ENCODE results near the gene CUBN. TPM values are rescaled to one million over a fixed set of nuclear protein-coding genes. Genes with fewer than 3 reads are reported as not detected.
A peak's percentile ranks its signal among the peaks of the same experiment; 100 is the strongest.
"Not testable (repeated sequence)": the region's sequence is repeated elsewhere in the genome, so short reads cannot be mapped to it uniquely, and the experiment has no call there.

The CUBN gene
- total RNA-seq, 2 donors from 2014 or later, result 2.6 to 3.6 TPM

DNA sequence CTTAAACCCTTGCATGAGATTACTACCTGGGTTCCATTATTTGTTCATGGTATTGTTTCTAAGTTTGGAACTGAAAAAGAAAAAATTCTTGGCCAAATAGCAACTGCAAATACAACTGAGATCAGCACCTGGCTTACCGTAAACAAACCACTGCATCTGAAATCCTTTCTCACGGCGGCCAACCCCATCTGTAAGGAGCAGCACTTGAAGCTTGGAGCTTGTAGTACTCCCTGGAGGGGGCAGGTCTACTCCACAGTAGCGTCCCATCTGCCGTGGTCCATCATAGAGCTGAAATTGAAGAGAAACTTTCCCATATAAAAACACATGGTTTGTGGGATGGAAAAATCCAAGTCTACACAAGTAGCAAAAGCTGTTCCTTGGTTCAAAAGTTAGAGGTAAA is 109.9 kb downstream of the CUBN start:
- no peak overlapping the region for H3K27ac ChIP-seq
- no peaks in the 10 kb centered on the region for H3K4me1 ChIP-seq
- H3K36me3 ChIP-seq (replicated peaks in 1 of 2; ENCODE audit: insufficient read depth in 1 of 2, low read depth in 2 of 2), result no peaks in the 10 kb centered on the region
- no peaks in the 10 kb centered on the region for H3K27me3 ChIP-seq
- DNase-seq (no peak), ATAC-seq (no peak)
- H3K4me3 ChIP-seq, result no peak overlapping the region
- intact Hi-C loops (cut with DNase I), result no loop called here
- TF ChIP-seq POLR2A (IDR thresholded peaks at IDR 0.05), result no peak
- TF ChIP-seq, protein P1, sequence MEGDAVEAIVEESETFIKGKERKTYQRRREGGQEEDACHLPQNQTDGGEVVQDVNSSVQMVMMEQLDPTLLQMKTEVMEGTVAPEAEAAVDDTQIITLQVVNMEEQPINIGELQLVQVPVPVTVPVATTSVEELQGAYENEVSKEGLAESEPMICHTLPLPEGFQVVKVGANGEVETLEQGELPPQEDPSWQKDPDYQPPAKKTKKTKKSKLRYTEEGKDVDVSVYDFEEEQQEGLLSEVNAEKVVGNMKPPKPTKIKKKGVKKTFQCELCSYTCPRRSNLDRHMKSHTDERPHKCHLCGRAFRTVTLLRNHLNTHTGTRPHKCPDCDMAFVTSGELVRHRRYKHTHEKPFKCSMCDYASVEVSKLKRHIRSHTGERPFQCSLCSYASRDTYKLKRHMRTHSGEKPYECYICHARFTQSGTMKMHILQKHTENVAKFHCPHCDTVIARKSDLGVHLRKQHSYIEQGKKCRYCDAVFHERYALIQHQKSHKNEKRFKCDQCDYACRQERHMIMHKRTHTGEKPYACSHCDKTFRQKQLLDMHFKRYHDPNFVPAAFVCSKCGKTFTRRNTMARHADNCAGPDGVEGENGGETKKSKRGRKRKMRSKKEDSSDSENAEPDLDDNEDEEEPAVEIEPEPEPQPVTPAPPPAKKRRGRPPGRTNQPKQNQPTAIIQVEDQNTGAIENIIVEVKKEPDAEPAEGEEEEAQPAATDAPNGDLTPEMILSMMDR (IDR thresholded peaks at IDR 0.05), result no peak
- 81 to 83% methylated on average over 5 of the region's 5 CpGs for WGBS, 2 donors
- H3K9me3 ChIP-seq, result no peaks in the 10 kb centered on the region

DNA sequence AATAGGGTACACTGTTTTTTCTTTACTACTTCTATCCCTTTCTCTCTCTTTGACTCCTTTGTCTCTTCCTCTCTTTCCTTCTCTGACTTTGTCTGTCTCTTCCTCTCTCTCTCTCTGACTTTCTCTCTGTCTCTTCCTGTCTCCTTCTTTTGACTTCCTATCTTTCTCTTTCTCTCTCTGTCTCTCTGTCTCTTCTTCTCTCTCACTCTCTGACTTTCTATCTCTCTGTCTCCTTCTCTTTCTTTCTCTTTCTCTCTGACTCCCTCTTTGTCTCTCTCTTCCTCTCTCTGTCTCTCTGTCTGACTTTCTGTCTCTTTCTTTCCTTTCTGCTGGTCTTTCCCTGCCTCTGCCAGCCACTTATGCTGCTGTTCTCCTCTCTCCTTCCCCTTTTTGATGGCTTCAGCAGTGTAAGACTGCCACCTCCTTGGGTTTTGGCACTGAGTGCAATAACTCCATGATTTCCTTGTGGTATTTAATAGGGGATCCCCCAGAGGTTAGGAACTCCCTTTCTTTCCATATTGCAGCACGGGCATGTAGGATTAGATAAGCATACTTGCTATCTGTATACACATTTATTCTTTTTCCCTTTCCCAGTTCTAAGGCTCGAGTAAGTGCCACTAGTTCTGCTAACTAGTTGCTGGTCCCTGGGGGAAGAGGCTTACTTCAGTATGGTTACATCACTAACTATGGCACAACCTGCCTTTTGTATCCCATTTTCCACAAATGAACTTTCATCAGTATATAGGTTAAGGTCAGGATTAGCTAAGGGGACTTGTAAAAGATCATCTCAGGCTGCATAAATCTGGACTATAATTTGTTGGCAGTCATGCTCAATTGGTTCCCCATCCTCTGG is 116.3 kb downstream of the CUBN start:
- ATAC-seq, H3K27ac ChIP-seq: not testable (repeated sequence)

DNA sequence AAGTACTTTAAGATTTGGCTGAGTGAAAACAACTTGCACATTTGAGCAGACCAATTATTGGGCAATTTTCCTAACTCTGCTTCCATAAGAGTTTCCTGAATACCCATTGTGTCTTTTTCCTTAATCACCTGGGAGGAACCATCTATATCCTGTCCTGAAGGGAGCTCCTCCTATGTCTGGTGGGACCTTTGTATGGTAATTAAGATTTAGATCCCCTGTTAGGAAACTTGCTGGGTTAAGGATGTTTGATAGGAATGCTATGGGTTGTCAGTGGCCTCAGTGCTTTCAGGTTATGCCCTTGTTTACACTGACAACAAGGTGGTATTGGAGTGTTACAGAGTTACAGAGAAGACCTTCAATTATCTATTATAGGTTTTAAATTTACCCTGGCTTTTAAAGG is 116.9 kb downstream of the CUBN start:
- H3K4me1 ChIP-seq; H3K9me3 ChIP-seq; H3K4me3 ChIP-seq; H3K27ac ChIP-seq; H3K36me3 ChIP-seq (replicated peaks in 1 of 2; ENCODE audit: insufficient read depth in 1 of 2, low read depth in 2 of 2); DNase-seq; H3K27me3 ChIP-seq; ATAC-seq; intact Hi-C loops (cut with DNase I): not testable (repeated sequence)

More for the DNA sequence above, 116.3 kb downstream of the CUBN start:
- intact Hi-C loops (cut with DNase I); H3K4me3 ChIP-seq; H3K9me3 ChIP-seq; H3K4me1 ChIP-seq; DNase-seq; H3K36me3 ChIP-seq (replicated peaks in 1 of 2; ENCODE audit: insufficient read depth in 1 of 2, low read depth in 2 of 2); H3K27me3 ChIP-seq: not testable (repeated sequence)
- WGBS, 2 donors, result 38 to 52% methylated on average over 2 of the region's 2 CpGs

DNA sequence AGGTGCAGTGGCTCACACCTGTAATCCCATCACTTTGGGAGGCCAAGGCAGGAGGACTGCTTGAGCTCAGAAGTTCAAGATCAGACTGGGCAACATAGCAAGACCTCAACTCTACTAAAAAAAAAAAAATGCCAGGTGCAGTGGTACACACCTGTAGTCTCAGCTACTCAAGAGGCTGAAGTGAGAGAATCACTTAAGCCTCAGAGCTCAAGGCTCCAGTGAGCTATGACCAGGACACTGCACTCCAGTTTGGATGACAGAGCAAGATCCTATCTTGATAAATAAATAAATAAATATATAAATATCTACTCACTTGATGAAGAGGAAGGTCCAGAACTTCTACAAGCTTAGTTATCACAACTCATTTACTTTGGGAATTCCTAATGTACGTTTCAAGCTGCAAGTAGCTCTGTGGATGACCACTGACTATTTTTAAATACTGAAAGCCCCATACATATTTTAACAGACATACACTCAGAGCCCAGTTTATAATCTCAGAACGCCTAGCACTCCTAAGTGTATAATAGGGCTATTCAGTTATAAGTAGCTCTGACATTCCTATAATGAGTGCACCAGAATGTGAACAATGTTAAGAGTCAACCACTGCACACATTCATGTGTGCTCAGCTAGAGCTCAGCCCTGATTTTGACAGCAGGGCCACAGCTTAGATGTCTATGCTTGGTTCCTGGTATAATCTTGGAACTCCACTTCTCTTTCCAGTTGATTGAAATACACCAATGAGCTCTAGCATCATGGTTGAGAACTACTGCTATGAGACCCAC is 119.1 kb downstream of the CUBN start:
- H3K4me1 ChIP-seq, result no peaks in the 10 kb centered on the region
- no peaks in the 10 kb centered on the region for H3K27me3 ChIP-seq
- intact Hi-C loops (cut with DNase I), result no loop called here
- H3K4me3 ChIP-seq, result no peak overlapping the region
- TF ChIP-seq, protein P1 (IDR thresholded peaks at IDR 0.05), result no peak
- no peak for TF ChIP-seq POLR2A (IDR thresholded peaks at IDR 0.05)
- H3K36me3 ChIP-seq (replicated peaks in 1 of 2; ENCODE audit: insufficient read depth in 1 of 2, low read depth in 2 of 2), result no peaks in the 10 kb centered on the region
- ATAC-seq (no peak), DNase-seq (no peak)
- H3K27ac ChIP-seq, result no peak overlapping the region
- H3K9me3 ChIP-seq, result no peaks in the 10 kb centered on the region
- WGBS, 2 donors, result 60 to 65% methylated on average over 2 of the region's 2 CpGs

DNA sequence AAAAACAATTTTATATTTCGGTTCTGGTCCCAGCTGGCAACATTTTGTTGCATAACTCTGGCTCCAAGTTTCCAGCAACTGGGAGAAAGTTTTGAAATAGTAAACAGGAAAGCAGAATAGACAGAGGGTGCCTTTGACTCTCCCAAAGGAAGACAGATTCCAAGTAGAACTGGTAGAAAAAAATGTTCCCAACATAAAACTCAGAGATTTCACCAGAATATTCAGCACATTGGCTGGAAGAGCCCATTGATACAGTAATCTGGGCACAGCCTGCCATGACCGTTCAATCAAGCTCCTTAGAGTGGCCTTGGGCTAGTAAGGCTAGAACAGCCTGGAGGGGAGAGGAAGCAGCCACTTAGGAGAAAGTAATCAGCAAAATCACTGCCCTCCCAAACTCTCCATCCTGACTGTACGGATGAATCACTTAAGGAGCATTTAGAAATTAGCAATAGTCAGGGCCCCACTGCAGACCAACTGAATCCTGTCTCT is 120.4 kb downstream of the CUBN start:
- Histone ChIP-seq H3K4me3 (no peak overlapping the region), H3K36me3 (replicated peaks in 1 of 2; ENCODE audit: insufficient read depth in 1 of 2, low read depth in 2 of 2) (no peaks in the 10 kb centered on the region), H3K27me3 (no peaks in the 10 kb centered on the region), H3K27ac (peak overlapping the region in 1 of 4 donors; percentile 19), H3K9me3 (no peaks in the 10 kb centered on the region), H3K4me1 (no peaks in the 10 kb centered on the region)
- DNase-seq, result peak in 1 of 4 donors; percentile 16
- TF ChIP-seq, protein P1 (IDR thresholded peaks at IDR 0.05), result no peak
- TF ChIP-seq POLR2A (IDR thresholded peaks at IDR 0.05), result no peak
- peak; percentile 55 for ATAC-seq
- intact Hi-C loops (cut with DNase I), result no loop called here
- 66 to 69% methylated on average over 3 of the region's 3 CpGs for WGBS, 2 donors
